Neuronal stem cell (in vitro differentiated cells): ENCODE results near the gene PARD3B.

Source experiments
- DNase-seq: peaks from one replicate; pipeline ENCODE4 v3.0.0-alpha.2; 2013; ENCODE audit warnings: low spot score
- H2AFZ ChIP-seq: one replicate; pipeline ENCODE4 v1.6.1; 2013; ENCODE audit warnings: mild to moderate bottlenecking, low read length, inconsistent platforms
- H2AK5ac ChIP-seq: 2 replicates; pipeline ENCODE4 v1.6.1; 2013; ENCODE audit warnings: low read depth, mild to moderate bottlenecking, inconsistent platforms, low read length, moderate library complexity, mixed read lengths
- H2BK120ac ChIP-seq: 2 replicates; pipeline ENCODE4 v1.6.1; 2013; ENCODE audit warnings: low read depth, mild to moderate bottlenecking, inconsistent platforms, low read length, moderate library complexity, mixed read lengths
- H2BK12ac ChIP-seq: one replicate; pipeline ENCODE4 v1.6.1; 2013; ENCODE audit warnings: low read length, inconsistent platforms
- H2BK15ac ChIP-seq: 2 replicates; pipeline ENCODE4 v1.6.1; 2013; ENCODE audit warnings: mild to moderate bottlenecking, low read length, inconsistent platforms, mixed read lengths
- H2BK5ac ChIP-seq: one replicate; pipeline ENCODE4 v1.6.1; 2013; ENCODE audit warnings: inconsistent platforms, mild to moderate bottlenecking, low read length, moderate library complexity
- H3K14ac ChIP-seq: one replicate; pipeline ENCODE4 v1.6.1; 2013; ENCODE audit warnings: low read length, inconsistent platforms
- H3K18ac ChIP-seq: 2 replicates; pipeline ENCODE4 v1.6.1; 2013; ENCODE audit warnings: low read length, inconsistent platforms
- H3K23ac ChIP-seq: 2 replicates; pipeline ENCODE4 v1.6.1; 2013; ENCODE audit warnings: low read depth, mild to moderate bottlenecking, mixed read lengths, low read length, inconsistent platforms; ENCODE audit not compliant: poor library complexity
- H3K27ac ChIP-seq: replicated peaks from 3 replicates; pipeline ENCODE4 v1.5.1; 2013; ENCODE audit warnings: low read length, inconsistent platforms
- H3K27me3 ChIP-seq, 3 experiments: 2 replicates each; pipeline ENCODE4 v1.6.1; 2013; ENCODE audit warnings: low read length in 3 of 3, mild to moderate bottlenecking in 2 of 3, inconsistent platforms in 1 of 3, low read depth in 1 of 3, mixed read lengths in 1 of 3, moderate library complexity in 1 of 3; ENCODE audit not compliant: control insufficient read depth in 3 of 3, insufficient read depth in 3 of 3
- H3K36me3 ChIP-seq, 2 donors: replicated peaks in 1 of 2; 2 replicates each; pipeline ENCODE4 v1.6.1; 2013; ENCODE audit warnings: low read length in 2 of 2; ENCODE audit not compliant: control insufficient read depth in 2 of 2, insufficient read depth in 2 of 2
- H3K4ac ChIP-seq: 2 replicates; pipeline ENCODE4 v1.6.1; 2013; ENCODE audit warnings: inconsistent platforms, mild to moderate bottlenecking, low read length, moderate library complexity
- H3K4me1 ChIP-seq, 2 donors: 1 replicate in 1 of 2; 2 replicates in 1 of 2; pipeline ENCODE4 v1.6.1; 2013; ENCODE audit warnings: low read length in 2 of 2, low read depth in 1 of 2; ENCODE audit not compliant: control insufficient read depth in 2 of 2, insufficient read depth in 1 of 2
- H3K4me2 ChIP-seq: one replicate; pipeline ENCODE4 v1.6.1; 2013; ENCODE audit warnings: mild to moderate bottlenecking, low read length, inconsistent platforms; ENCODE audit not compliant: insufficient read depth, poor library complexity, severe bottlenecking
- H3K4me3 ChIP-seq, 2 donors: 2 replicates each; pipeline ENCODE4 v1.5.1; 2013; ENCODE audit warnings: low read length in 2 of 2, mild to moderate bottlenecking in 2 of 2, inconsistent platforms in 1 of 2, moderate library complexity in 1 of 2
- H3K79me1 ChIP-seq: one replicate; pipeline ENCODE4 v1.6.1; 2013; ENCODE audit warnings: low read depth, mild to moderate bottlenecking, inconsistent platforms, low read length, moderate library complexity
- H3K9ac ChIP-seq: one replicate; pipeline ENCODE4 v1.6.1; 2013; ENCODE audit warnings: mild to moderate bottlenecking, low read depth, low read length, inconsistent platforms; ENCODE audit not compliant: poor library complexity
- H3K9me3 ChIP-seq, 2 donors: replicated peaks in 1 of 2; 2 replicates each; pipeline versions ENCODE3 to v1.6.1; 2013; ENCODE audit warnings: low read length in 2 of 2, mild to moderate bottlenecking in 2 of 2, inconsistent platforms in 1 of 2, low read depth in 1 of 2, mixed read lengths in 1 of 2, moderate library complexity in 1 of 2; ENCODE audit not compliant: control insufficient read depth in 2 of 2, insufficient read depth in 1 of 2
- H4K8ac ChIP-seq: one replicate; pipeline ENCODE4 v1.6.1; 2013; ENCODE audit warnings: low read depth, mild to moderate bottlenecking, inconsistent platforms, low read length, moderate library complexity
- H4K91ac ChIP-seq: one replicate; pipeline ENCODE4 v1.6.1; 2013; ENCODE audit warnings: low read length, low read depth, mild to moderate bottlenecking, inconsistent platforms; ENCODE audit not compliant: poor library complexity
- WGBS, 2 donors: extraction: QIAGEN DNeasy Blood & Tissue Kit; methylation state at CpG; one replicate each; pipeline ENCODE4 v1.1.7; 2013; ENCODE audit warnings: missing lambda C conversion rate in 2 of 2, mixed read lengths in 1 of 2; ENCODE audit not compliant: insufficient read length in 2 of 2, insufficient replicate concordance in 1 of 2; ENCODE audit errors: extremely low coverage in 2 of 2; 5-methylcytosine and 5-hydroxymethylcytosine counted together

Gene PARD3B

GRCh38 chr2:205462681-205463345, 917.5 kb downstream of the PARD3B start:
- no peak overlapping the region for H3K18ac ChIP-seq
- H4K91ac ChIP-seq = no peak overlapping the region
- no peak overlapping the region for H2AFZ ChIP-seq
- H3K79me1 ChIP-seq = no peaks in the 10 kb centered on the region
- no peak overlapping the region for H2BK120ac ChIP-seq
- H2BK12ac ChIP-seq = no peak overlapping the region
- no peak overlapping the region for H2AK5ac ChIP-seq
- no peak overlapping the region for H3K4me3 ChIP-seq
- H3K9ac ChIP-seq = no peak overlapping the region
- H3K9me3 ChIP-seq = no peaks in the 10 kb centered on the region
- H3K27ac ChIP-seq = no peak overlapping the region
- H3K4ac ChIP-seq = no peak overlapping the region
- H2BK15ac ChIP-seq = no peak overlapping the region
- no CpG with 5 or more reads among the region's 6 CpGs for WGBS, 2 donors
- H3K36me3 ChIP-seq = no peaks in the 10 kb centered on the region
- no peak overlapping the region for H3K14ac ChIP-seq
- H4K8ac ChIP-seq = no peak overlapping the region
- no peak for DNase-seq
- H3K23ac ChIP-seq = no peak overlapping the region
- peaks cover 8% of the 10 kb centered on the region in 2 donors for H3K4me1 ChIP-seq
- H3K4me2 ChIP-seq = no peak overlapping the region
- no peaks in the 10 kb centered on the region for H3K27me3 ChIP-seq
- H2BK5ac ChIP-seq = no peak overlapping the region

DNA sequence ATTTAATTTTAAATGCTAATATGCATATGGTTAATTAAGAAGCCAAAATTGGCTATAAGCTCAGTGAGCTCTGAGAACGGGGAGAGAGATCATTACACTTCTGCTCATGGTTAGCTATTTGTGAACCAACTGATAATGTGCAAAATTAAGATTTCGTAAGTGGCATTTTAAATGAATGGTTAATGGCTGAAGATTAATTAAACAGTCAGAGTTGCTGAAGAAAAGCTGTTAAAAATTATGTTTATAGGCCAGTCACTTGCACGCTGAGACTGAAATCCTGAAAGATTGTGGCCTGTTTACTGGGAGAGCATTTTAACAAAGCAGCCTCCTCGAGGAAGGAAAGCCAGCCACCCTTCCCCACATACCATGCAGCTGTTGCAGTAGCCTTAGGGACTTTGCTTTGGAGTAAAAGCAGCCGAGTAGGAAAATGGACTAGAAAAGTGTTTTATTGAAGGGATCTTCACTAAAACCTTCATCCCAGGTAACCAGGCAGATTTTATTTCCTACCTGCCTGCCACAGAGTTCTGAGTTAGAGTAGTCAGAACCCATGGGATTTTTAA, 918.3 kb downstream of the PARD3B start:
- no peak for DNase-seq
- no CpG with 5 or more reads among the region's 5 CpGs for WGBS, 2 donors
- no peaks in the 10 kb centered on the region for H3K9me3 ChIP-seq
- H3K27me3 ChIP-seq = no peaks in the 10 kb centered on the region
- H4K8ac ChIP-seq = no peak overlapping the region
- H2BK12ac ChIP-seq = no peak overlapping the region
- H3K4me2 ChIP-seq = no peak overlapping the region
- H2BK15ac ChIP-seq = no peak overlapping the region
- peaks cover 8% of the 10 kb centered on the region in 2 donors for H3K4me1 ChIP-seq
- H3K23ac ChIP-seq = no peak overlapping the region
- no peak overlapping the region for H3K4me3 ChIP-seq
- no peak overlapping the region for H2AK5ac ChIP-seq
- H3K18ac ChIP-seq = no peak overlapping the region
- no peak overlapping the region for H3K27ac ChIP-seq
- H2BK120ac ChIP-seq = no peak overlapping the region
- no peak overlapping the region for H3K4ac ChIP-seq
- H3K79me1 ChIP-seq = no peaks in the 10 kb centered on the region
- H2AFZ ChIP-seq = no peak overlapping the region
- no peak overlapping the region for H4K91ac ChIP-seq
- no peaks in the 10 kb centered on the region for H3K36me3 ChIP-seq
- no peak overlapping the region for H3K14ac ChIP-seq
- no peak overlapping the region for H3K9ac ChIP-seq
- H2BK5ac ChIP-seq = no peak overlapping the region

- H3K4ac ChIP-seq = no peak overlapping the region
- peaks cover 8% of the 10 kb centered on the region in 2 donors for H3K4me1 ChIP-seq
- no CpG with 5 or more reads among the region's 3 CpGs for WGBS, 2 donors
- H3K9ac ChIP-seq = no peak overlapping the region
- H3K36me3 ChIP-seq = no peaks in the 10 kb centered on the region
- H2AK5ac ChIP-seq = no peak overlapping the region
- H2BK120ac ChIP-seq = no peak overlapping the region
- no peak overlapping the region for H2BK5ac ChIP-seq
- no peak overlapping the region for H3K14ac ChIP-seq
- no peak overlapping the region for H2AFZ ChIP-seq
- no peak overlapping the region for H2BK12ac ChIP-seq
- H3K4me2 ChIP-seq = no peak overlapping the region
- no peak overlapping the region for H2BK15ac ChIP-seq
- H3K9me3 ChIP-seq = no peaks in the 10 kb centered on the region
- H3K27me3 ChIP-seq = no peaks in the 10 kb centered on the region
- no peak overlapping the region for H3K4me3 ChIP-seq
- H3K79me1 ChIP-seq = no peaks in the 10 kb centered on the region
- no peak overlapping the region for H3K18ac ChIP-seq
- H3K23ac ChIP-seq = no peak overlapping the region
- no peak overlapping the region for H4K91ac ChIP-seq
- DNase-seq = no peak
- H4K8ac ChIP-seq = no peak overlapping the region
- no peak overlapping the region for H3K27ac ChIP-seq
These were observed 919.4 kb downstream of the PARD3B start for GRCh38 chr2:205464681-205465080.

DNA sequence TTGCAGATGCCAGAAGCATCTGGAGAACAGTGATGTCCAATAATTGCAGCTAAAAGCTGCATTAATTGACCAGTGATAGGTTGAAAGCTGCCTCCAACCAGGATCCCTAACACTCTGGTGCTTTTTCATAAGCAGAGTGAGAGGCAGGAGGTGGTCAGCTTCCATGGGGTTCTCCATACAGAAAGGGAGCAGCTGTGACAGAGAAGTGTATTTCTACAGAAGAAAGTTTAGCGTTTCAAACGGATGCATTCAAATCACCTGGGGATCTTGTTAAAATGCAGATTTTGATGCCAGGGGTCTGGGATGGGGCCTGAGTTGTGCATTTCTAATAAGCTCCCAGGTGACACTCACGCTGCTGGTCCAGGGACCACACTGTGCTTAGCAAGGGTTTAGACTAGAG, 920.5 kb downstream of the PARD3B start:
- H3K4me3 ChIP-seq = no peak overlapping the region
- no CpG with 5 or more reads among the region's 3 CpGs for WGBS, 2 donors
- H3K27me3 ChIP-seq = no peaks in the 10 kb centered on the region
- H3K36me3 ChIP-seq = no peaks in the 10 kb centered on the region
- no peak overlapping the region for H3K14ac ChIP-seq
- H2BK5ac ChIP-seq = no peak overlapping the region
- peaks cover 8% of the 10 kb centered on the region in 2 donors for H3K4me1 ChIP-seq
- no peak overlapping the region for H2AK5ac ChIP-seq
- no peak for DNase-seq
- no peaks in the 10 kb centered on the region for H3K9me3 ChIP-seq
- no peak overlapping the region for H3K18ac ChIP-seq
- no peak overlapping the region for H4K8ac ChIP-seq
- H4K91ac ChIP-seq = no peak overlapping the region
- H2BK15ac ChIP-seq = no peak overlapping the region
- H3K4ac ChIP-seq = no peak overlapping the region
- H2BK12ac ChIP-seq = no peak overlapping the region
- H3K9ac ChIP-seq = no peak overlapping the region
- H2BK120ac ChIP-seq = no peak overlapping the region
- H3K79me1 ChIP-seq = no peaks in the 10 kb centered on the region
- no peak overlapping the region for H3K4me2 ChIP-seq
- H3K27ac ChIP-seq = no peak overlapping the region
- H2AFZ ChIP-seq = no peak overlapping the region
- no peak overlapping the region for H3K23ac ChIP-seq
